H1 (cell line): ENCODE measurements around the gene CRIP1. TPM values are rescaled to one million over a fixed set of nuclear protein-coding genes. Genes with fewer than 3 reads are reported as not detected.

Experiments used
- CBX8 ChIP-seq: fragments of 300-800, 300-1000 bp; sonication (generic); IDR thresholded peaks from 2 replicates; pipeline ENCODE4 v1.7.1; 2016; ENCODE audit warnings: low read depth, low read length, borderline replicate concordance
- CHD2 ChIP-seq: IDR thresholded peaks from 2 replicates; pipeline ENCODE4 v1.6.1; 2012; ENCODE audit warnings: low read length, improper control_type of control experiment
- CTBP2 ChIP-seq: IDR thresholded peaks from 2 replicates; pipeline ENCODE4 v1.7.0; 2011; ENCODE audit warnings: borderline replicate concordance, mild to moderate bottlenecking, moderate library complexity, mixed read lengths, low read length; ENCODE audit not compliant: insufficient read depth, insufficient read length
- GTF2F1 ChIP-seq: IDR thresholded peaks from 2 replicates; pipeline ENCODE4 v1.6.1; 2012; ENCODE audit warnings: low read depth, low read length, improper control_type of control experiment, borderline replicate concordance
- HDAC2 ChIP-seq, 2 experiments: fragments of 300-600 bp in 1 of 2; sonication (generic) in 1 of 2; IDR thresholded peaks; 2 replicates each; pipeline ENCODE4 v1.6.1; 2011 to 2012; ENCODE audit warnings: low read depth in 2 of 2, low read length in 2 of 2, mild to moderate bottlenecking in 2 of 2, moderate library complexity in 2 of 2, borderline replicate concordance in 1 of 2, inconsistent platforms in 1 of 2
- JUND ChIP-seq: IDR thresholded peaks from 2 replicates; pipeline ENCODE4 v1.6.1; 2011; ENCODE audit warnings: mild to moderate bottlenecking, improper control_type of control experiment, low read length
- NRF1 ChIP-seq: IDR thresholded peaks from 2 replicates; pipeline ENCODE4 v1.6.1; 2011; ENCODE audit warnings: mild to moderate bottlenecking, low read depth, low read length, improper control_type of control experiment
- POLR2AphosphoS5 ChIP-seq: IDR thresholded peaks from 2 replicates; pipeline ENCODE4 v1.6.1; 2011; ENCODE audit warnings: low read depth, low read length
- POU5F1 ChIP-seq: IDR thresholded peaks from 2 replicates; pipeline ENCODE4 v1.6.1; 2011; ENCODE audit warnings: low read depth, mild to moderate bottlenecking, low read length, moderate library complexity
- RBBP5 ChIP-seq: IDR thresholded peaks from 2 replicates; pipeline ENCODE4 v1.7.1; 2012; ENCODE audit warnings: low read depth, mild to moderate bottlenecking, inconsistent platforms, low read length, moderate library complexity, borderline replicate concordance
- SIRT6 ChIP-seq: IDR thresholded peaks from one replicate; pipeline ENCODE4 v1.7.1; 2012; ENCODE audit warnings: low read length, inconsistent platforms
- SP1 ChIP-seq: IDR thresholded peaks from 2 replicates; pipeline ENCODE4 v1.6.1; 2011; ENCODE audit warnings: low read depth, low read length
- SP2 ChIP-seq: IDR thresholded peaks from 2 replicates; pipeline ENCODE4 v1.6.1; 2012; ENCODE audit warnings: mild to moderate bottlenecking, low read length, inconsistent platforms
- SP4 ChIP-seq: IDR thresholded peaks from 2 replicates; pipeline ENCODE4 v1.6.1; 2012; ENCODE audit warnings: low read length, inconsistent platforms
- TAF1 ChIP-seq: IDR thresholded peaks from 2 replicates; pipeline ENCODE4 v1.6.1; 2011; ENCODE audit warnings: mild to moderate bottlenecking, low read depth, low read length
- polyA plus RNA-seq, 7 experiments: library from polyadenylated mRNA; depleted of rRNA in 3 of 7; stranded (reverse) in 5 of 7; unstranded in 2 of 7; fragments of >200 nt in 5 of 7; fragments of 200-250 nt in 2 of 7; gene quantifications; 1 replicate in 5 of 7; 2 replicates in 1 of 7; 4 replicates in 1 of 7; pipeline versions ENCODE4 v1.2.1 to v1.2.3, GENCODE V29; 2011 to 2013; ENCODE audit warnings: missing spikeins in 2 of 7, mixed read lengths in 2 of 7
- total RNA-seq: library from RNA; stranded (reverse); fragmentation: NEBNext Ultra II Directional; extraction: Animal tissue kit (Norgen Biotek cat#: 25700); gene quantifications from 2 replicates; pipeline ENCODE4 v1.2.1, GENCODE V29; 2021
- TF ChIP-seq, protein P1 (sequence below), 3 experiments: IDR thresholded peaks; 1 replicate in 2 of 3; 2 replicates in 1 of 3; pipeline versions ENCODE4 v1.5.1 to v1.6.1; 2011; ENCODE audit warnings: low read length in 3 of 3, mild to moderate bottlenecking in 3 of 3, inconsistent platforms in 2 of 3, low read depth in 1 of 3, moderate library complexity in 1 of 3; ENCODE audit not compliant: insufficient read depth in 1 of 3; ENCODE audit errors: control extremely low read depth in 1 of 3
- TF ChIP-seq, protein P2 (sequence below): IDR thresholded peaks from 2 replicates; pipeline ENCODE4 v1.6.1; 2012; ENCODE audit warnings: inconsistent platforms
- TF ChIP-seq, protein P3 (sequence below): IDR thresholded peaks from 2 replicates; pipeline ENCODE4 v1.6.1; 2011; ENCODE audit warnings: low read length, improper control_type of control experiment
- TF ChIP-seq, protein P4 (sequence below): IDR thresholded peaks from 2 replicates; pipeline ENCODE4 v1.6.1; 2011; ENCODE audit warnings: low read depth, mild to moderate bottlenecking, low read length; ENCODE audit not compliant: insufficient read depth

Gene CRIP1
- total and polyA plus RNA-seq, 2 of the 8 experiments (the other 6 are each of a cell fraction or from before 2014, with no cell fraction given): 1.2 to 2.2 TPM

DNA sequence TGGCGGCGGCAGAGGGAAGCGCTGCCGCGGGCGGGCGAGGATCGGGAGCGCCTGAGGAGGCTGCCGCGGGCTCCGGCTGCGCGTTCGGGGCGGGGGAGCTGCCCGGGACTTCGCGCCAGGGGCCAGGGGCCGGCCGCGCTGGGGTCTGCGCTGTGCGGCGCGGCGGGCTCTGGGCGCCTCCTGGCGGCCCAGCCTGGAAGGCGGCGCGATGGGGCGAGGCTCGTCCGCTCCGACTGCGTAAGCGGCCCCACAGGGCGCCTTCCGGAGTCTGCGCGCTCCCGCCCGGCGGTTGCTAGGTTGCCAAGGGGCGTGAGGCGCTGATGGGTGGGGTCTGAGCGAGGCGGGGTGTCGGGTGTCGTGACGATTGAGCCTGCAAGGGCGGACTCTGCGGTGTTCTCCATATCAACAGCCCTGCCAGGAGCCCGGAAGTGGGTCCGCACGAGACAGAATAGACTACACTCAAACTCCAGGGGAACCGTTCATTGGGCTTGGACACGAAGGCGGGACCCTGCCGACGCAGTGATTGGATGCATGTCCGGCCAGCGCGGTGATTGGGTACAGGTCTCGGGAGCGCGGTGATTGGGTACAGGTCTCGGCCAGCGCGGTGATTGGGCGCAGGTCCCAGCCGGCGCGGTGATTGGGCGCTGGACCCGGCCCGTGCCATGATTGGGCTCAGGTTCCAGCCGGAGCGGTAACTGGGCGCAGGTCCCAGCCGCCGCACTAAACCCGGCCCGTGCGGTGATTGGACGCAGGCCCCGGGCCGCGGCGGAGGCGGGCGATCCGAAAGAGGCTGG is 4.1 kb downstream of the CRIP1 start, which contains the start of gene TEDC1 (continued):
- TF ChIP-seq, protein P1, sequence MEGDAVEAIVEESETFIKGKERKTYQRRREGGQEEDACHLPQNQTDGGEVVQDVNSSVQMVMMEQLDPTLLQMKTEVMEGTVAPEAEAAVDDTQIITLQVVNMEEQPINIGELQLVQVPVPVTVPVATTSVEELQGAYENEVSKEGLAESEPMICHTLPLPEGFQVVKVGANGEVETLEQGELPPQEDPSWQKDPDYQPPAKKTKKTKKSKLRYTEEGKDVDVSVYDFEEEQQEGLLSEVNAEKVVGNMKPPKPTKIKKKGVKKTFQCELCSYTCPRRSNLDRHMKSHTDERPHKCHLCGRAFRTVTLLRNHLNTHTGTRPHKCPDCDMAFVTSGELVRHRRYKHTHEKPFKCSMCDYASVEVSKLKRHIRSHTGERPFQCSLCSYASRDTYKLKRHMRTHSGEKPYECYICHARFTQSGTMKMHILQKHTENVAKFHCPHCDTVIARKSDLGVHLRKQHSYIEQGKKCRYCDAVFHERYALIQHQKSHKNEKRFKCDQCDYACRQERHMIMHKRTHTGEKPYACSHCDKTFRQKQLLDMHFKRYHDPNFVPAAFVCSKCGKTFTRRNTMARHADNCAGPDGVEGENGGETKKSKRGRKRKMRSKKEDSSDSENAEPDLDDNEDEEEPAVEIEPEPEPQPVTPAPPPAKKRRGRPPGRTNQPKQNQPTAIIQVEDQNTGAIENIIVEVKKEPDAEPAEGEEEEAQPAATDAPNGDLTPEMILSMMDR (IDR thresholded peaks at IDR 0.05; ENCODE audit: control extremely low read depth in 1 of 3, insufficient read depth in 1 of 3, low read depth in 1 of 3, low read length in 3 of 3): peak in 2 of 3 experiments; percentile 79 to 91; a peak in 3 of 4 replicates
- TF ChIP-seq GTF2F1 (no peak), CHD2 (peak; percentile 87), NRF1 (peak; percentile 39; the same call in 1 of the 2 replicates), SP2 (peak; percentile 40), SP4 (peak; percentile 80; the same call in 1 of the 2 replicates), CTBP2 (no peak), HDAC2 (IDR thresholded peaks at IDR 0.05; ENCODE audit: borderline replicate concordance in 1 of 2, low read depth in 2 of 2, low read length in 2 of 2) (no peak), JUND (no peak), POU5F1 (no peak), SP1 (peak; percentile 97), TAF1 (peak; percentile 91), SIRT6 (no peak), CBX8 (no peak), RBBP5 (no peak), POLR2AphosphoS5 (peak; percentile 88)
- TF ChIP-seq, protein P2, sequence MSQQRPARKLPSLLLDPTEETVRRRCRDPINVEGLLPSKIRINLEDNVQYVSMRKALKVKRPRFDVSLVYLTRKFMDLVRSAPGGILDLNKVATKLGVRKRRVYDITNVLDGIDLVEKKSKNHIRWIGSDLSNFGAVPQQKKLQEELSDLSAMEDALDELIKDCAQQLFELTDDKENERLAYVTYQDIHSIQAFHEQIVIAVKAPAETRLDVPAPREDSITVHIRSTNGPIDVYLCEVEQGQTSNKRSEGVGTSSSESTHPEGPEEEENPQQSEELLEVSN: peak; percentile 90
- TF ChIP-seq, protein P3, sequence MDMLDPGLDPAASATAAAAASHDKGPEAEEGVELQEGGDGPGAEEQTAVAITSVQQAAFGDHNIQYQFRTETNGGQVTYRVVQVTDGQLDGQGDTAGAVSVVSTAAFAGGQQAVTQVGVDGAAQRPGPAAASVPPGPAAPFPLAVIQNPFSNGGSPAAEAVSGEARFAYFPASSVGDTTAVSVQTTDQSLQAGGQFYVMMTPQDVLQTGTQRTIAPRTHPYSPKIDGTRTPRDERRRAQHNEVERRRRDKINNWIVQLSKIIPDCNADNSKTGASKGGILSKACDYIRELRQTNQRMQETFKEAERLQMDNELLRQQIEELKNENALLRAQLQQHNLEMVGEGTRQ: no peak
- TF ChIP-seq, protein P4, sequence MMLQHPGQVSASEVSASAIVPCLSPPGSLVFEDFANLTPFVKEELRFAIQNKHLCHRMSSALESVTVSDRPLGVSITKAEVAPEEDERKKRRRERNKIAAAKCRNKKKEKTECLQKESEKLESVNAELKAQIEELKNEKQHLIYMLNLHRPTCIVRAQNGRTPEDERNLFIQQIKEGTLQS: no peak
